Transverse colon (tissue), 4 donors: ENCODE measurements around the gene OSGIN1.

Experiments used
- CTCF ChIP-seq, 5 experiments: fragments of 200-600 bp in 3 of 5; fragments of 450-650 bp in 2 of 5; sonication (generic) in 3 of 5; IDR thresholded peaks; 1 replicate in 2 of 5; 2 replicates in 3 of 5; pipeline ENCODE4 v1.5.1; 2016 to 2017; ENCODE audit warnings: antibody characterized with exemption in 5 of 5, inconsistent platforms in 3 of 5, mild to moderate bottlenecking in 2 of 5, moderate library complexity in 1 of 5
- POLR2AphosphoS5 ChIP-seq, 3 donors: sonication (generic); formaldehyde crosslinking; IDR thresholded peaks; one replicate each; pipeline ENCODE4 v1.6.1; 2016; ENCODE audit warnings: antibody characterized with exemption in 3 of 3

GRCh38 chr16:83943516-83944050 lies 9.5 kb upstream of the OSGIN1 start:
- TF ChIP-seq CTCF (IDR thresholded peaks at IDR 0.05) = no peak
- TF ChIP-seq POLR2AphosphoS5 (IDR thresholded peaks at IDR 0.05) = no peak
